Endothelial cell (in vitro differentiated cells): Measurements from ENCODE around the gene HIVEP2. TPM values are rescaled to one million over a fixed set of nuclear protein-coding genes. Genes with fewer than 3 reads are reported as not detected.

Experiments used
- DNase-seq: peaks from one replicate; pipeline ENCODE4 v3.0.0; 2021; ENCODE audit warnings: low spot score
- H3K27ac Mint-ChIP-seq: one replicate; pipeline ENCODE4 v1.8.0; 2021; ENCODE audit warnings: mixed read lengths, inconsistent platforms; ENCODE audit not compliant: unreplicated experiment
- H3K27me3 Mint-ChIP-seq: one replicate; pipeline ENCODE4 v1.8.0; 2021; ENCODE audit warnings: mild to moderate bottlenecking, moderate library complexity, mixed read lengths, inconsistent platforms; ENCODE audit not compliant: unreplicated experiment
- H3K36me3 Mint-ChIP-seq: one replicate; pipeline ENCODE4 v1.8.0; 2021; ENCODE audit warnings: mild to moderate bottlenecking, low read depth, mixed read lengths, inconsistent platforms; ENCODE audit not compliant: unreplicated experiment
- H3K4me1 Mint-ChIP-seq: one replicate; pipeline ENCODE4 v1.8.0; 2021; ENCODE audit warnings: mild to moderate bottlenecking, mixed read lengths, inconsistent platforms; ENCODE audit not compliant: unreplicated experiment
- H3K4me3 Mint-ChIP-seq: one replicate; pipeline ENCODE4 v1.8.0; 2021; ENCODE audit warnings: mild to moderate bottlenecking, mixed read lengths, inconsistent platforms; ENCODE audit not compliant: unreplicated experiment
- H3K9me3 Mint-ChIP-seq: one replicate; pipeline ENCODE4 v1.8.0; 2021; ENCODE audit warnings: mixed read lengths, inconsistent platforms; ENCODE audit not compliant: unreplicated experiment
- total RNA-seq: library from RNA; stranded (reverse); fragmentation: NEBNext Ultra II Directional; extraction: Animal tissue kit (Norgen Biotek cat#: 25700); gene quantifications from one replicate; pipeline ENCODE4 v1.2.1, GENCODE V29; 2021; ENCODE audit not compliant: unreplicated experiment
- TF ChIP-seq, protein P1 (sequence below): fragments of 200-600 bp; sonication (generic); IDR thresholded peaks from one replicate; pipeline ENCODE4 v1.5.0; 2021; ENCODE audit warnings: antibody characterized with exemption; ENCODE audit not compliant: unreplicated experiment

Gene HIVEP2
- total RNA-seq, 1 donor from 2014 or later: 15.6 TPM

DNA sequence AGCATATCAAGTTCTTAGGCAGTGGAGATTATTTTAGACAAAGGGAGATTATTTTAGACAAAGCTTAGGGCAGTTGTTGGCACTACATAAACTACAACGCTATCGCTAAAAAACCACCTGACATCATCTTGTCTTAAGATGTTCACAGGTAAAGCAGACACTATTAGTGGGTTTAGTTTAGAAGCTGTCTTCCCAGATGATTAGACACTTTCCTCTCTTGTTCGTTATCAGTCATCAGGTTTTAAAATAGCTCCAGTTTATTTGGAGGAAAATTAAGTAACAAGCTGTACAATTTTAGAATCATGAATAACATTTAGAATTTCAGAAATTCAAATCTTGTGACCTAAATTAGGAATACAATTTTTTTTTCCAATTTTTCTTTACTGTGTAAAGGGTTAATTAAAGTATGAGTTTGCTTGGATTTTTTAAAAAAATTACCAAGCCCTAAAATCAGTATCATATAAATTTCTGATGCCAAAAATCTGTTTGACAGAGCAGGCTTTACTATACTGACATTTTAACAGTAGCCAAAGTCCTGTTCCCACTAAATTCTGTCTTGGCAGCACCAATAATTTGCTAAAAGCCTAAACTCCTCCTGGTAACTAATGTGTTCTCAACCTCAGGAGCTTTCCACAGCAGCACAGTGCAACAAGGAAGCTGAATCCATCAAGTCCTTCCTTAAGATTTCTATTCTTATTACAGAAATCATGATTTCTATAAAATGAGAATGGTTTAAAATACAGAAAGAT, 109.0 kb downstream of the HIVEP2 start:
- DNase-seq: no peak
- H3K4me3 Mint-ChIP-seq: no peak overlapping the region
- no peak overlapping the region for H3K27ac Mint-ChIP-seq
- no peaks in the 10 kb centered on the region for H3K36me3 Mint-ChIP-seq
- H3K9me3 Mint-ChIP-seq: no peaks in the 10 kb centered on the region
- H3K27me3 Mint-ChIP-seq: no peaks in the 10 kb centered on the region
- TF ChIP-seq, protein P1, sequence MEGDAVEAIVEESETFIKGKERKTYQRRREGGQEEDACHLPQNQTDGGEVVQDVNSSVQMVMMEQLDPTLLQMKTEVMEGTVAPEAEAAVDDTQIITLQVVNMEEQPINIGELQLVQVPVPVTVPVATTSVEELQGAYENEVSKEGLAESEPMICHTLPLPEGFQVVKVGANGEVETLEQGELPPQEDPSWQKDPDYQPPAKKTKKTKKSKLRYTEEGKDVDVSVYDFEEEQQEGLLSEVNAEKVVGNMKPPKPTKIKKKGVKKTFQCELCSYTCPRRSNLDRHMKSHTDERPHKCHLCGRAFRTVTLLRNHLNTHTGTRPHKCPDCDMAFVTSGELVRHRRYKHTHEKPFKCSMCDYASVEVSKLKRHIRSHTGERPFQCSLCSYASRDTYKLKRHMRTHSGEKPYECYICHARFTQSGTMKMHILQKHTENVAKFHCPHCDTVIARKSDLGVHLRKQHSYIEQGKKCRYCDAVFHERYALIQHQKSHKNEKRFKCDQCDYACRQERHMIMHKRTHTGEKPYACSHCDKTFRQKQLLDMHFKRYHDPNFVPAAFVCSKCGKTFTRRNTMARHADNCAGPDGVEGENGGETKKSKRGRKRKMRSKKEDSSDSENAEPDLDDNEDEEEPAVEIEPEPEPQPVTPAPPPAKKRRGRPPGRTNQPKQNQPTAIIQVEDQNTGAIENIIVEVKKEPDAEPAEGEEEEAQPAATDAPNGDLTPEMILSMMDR: no peak
- peaks cover 11% of the 10 kb centered on the region for H3K4me1 Mint-ChIP-seq

DNA sequence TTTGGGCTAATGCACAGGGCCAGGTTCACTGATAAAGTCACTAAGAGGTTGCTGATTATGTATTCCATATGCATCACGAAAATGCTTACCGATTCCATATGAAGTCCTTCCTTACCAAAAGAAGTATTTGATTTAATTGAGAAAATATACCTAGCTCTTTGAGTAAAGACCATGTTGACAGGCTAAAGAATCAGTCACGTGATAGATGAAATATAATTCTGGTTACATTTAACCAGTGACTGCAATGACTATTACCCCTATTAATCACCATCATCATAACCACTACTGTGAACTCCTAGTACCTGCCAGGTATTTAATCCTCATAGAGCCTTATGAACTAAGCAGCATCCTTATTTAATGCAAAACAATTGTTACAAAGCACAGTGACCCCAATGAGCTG, 110.1 kb downstream of the HIVEP2 start:
- no peak for DNase-seq
- Mint-ChIP-seq H3K4me3 (no peak overlapping the region), H3K27ac (no peak overlapping the region), H3K36me3 (no peaks in the 10 kb centered on the region), H3K9me3 (no peaks in the 10 kb centered on the region), H3K27me3 (no peaks in the 10 kb centered on the region), H3K4me1 (peaks cover 9% of the 10 kb centered on the region)
- TF ChIP-seq, protein P1: no peak

DNA sequence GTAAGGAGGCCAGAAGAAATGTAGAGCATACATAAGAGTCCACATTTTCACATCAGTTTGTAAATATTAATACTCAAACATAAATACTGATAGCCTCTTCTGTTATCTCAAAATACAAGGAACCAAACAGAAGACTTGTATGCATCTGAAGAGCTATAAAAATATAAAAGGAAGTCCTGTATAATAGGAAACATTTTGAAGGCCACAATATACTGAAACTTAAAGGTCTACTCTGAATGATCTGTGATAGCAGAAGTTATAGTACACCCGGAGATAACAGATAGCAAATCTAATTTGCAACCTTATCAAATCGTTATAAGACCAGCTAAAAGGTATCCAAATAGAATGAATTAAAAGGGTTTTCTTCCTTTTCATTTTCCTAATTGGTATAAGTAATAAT, 111.2 kb downstream of the HIVEP2 start:
- DNase-seq: no peak
- no peaks in the 10 kb centered on the region for H3K27me3 Mint-ChIP-seq
- no peak overlapping the region for H3K4me3 Mint-ChIP-seq
- TF ChIP-seq, protein P1: no peak
- no peaks in the 10 kb centered on the region for H3K9me3 Mint-ChIP-seq
- peaks cover 4% of the 10 kb centered on the region for H3K4me1 Mint-ChIP-seq
- no peaks in the 10 kb centered on the region for H3K36me3 Mint-ChIP-seq
- H3K27ac Mint-ChIP-seq: no peak overlapping the region

DNA sequence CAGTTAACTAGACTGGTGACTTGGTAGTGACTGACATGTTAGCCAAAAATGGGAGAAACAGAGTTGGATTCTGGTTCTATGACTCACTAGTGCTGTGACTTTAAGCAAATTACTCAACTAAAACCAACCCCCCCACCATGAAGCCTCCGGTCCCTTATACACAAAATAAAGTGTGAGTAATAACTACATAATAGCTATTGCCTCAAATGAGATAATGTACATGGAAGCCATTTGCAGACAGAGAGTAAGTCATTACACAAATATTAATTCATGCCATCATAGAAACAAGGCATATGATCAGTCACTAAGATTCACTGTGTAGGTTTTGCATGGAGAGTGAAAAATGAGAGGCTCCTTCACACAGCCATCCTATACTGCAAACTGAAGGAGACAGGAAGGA, 111.9 kb downstream of the HIVEP2 start:
- TF ChIP-seq, protein P1: no peak
- H3K9me3 Mint-ChIP-seq: no peaks in the 10 kb centered on the region
- H3K4me3 Mint-ChIP-seq: no peak overlapping the region
- no peak for DNase-seq
- no peaks in the 10 kb centered on the region for H3K36me3 Mint-ChIP-seq
- H3K4me1 Mint-ChIP-seq: peaks cover 2% of the 10 kb centered on the region
- no peak overlapping the region for H3K27ac Mint-ChIP-seq
- no peaks in the 10 kb centered on the region for H3K27me3 Mint-ChIP-seq

DNA sequence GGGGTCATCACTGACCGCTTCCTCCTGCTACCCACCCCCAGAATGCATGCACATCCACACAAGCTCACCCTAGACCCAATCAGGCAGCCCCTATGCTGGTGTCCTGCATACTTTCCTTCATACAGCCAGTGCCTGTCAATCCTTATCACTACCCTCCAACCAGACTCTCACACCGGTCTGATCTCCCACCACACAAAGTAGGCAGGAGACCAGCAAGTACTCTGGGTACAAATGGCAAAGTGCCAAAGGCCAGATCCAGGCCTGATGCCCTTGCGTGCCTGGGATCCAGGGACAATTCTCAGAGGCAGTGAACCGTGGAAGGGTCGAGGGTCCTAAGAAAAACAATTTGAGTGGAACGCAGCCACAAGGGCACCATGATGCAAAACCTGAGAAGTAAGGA, 114.2 kb downstream of the HIVEP2 start:
- TF ChIP-seq, protein P1: no peak
- no peak for DNase-seq
- no peak overlapping the region for H3K4me3 Mint-ChIP-seq
- H3K27me3 Mint-ChIP-seq: no peaks in the 10 kb centered on the region
- H3K4me1 Mint-ChIP-seq: peaks cover 11% of the 10 kb centered on the region
- H3K27ac Mint-ChIP-seq: no peak overlapping the region
- H3K36me3 Mint-ChIP-seq: no peaks in the 10 kb centered on the region
- no peaks in the 10 kb centered on the region for H3K9me3 Mint-ChIP-seq
